ENCODE measurements around the gene CHCHD1.

Gene CHCHD1

DNA sequence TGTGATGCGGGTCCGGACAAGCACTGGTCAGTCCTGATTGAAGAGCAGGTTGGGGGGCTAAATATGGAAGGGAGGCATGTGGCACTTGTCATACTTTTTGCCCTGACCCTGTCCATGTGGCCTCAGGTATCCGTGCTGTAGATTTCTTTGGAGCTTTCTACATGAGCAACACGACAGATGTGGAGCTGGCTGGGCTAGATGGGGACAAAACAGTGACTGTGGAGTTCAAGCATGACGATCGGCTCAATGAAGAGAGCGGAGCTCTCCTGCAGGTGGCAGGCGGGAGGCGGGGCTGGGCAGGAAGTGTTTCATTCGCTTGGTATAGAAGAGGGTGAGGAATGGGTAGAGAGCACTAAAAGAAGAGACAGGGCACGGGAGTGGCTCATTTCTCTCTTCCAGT lies 13.0 kb upstream of the CHCHD1 start:
- TF ChIP-seq, protein P1, sequence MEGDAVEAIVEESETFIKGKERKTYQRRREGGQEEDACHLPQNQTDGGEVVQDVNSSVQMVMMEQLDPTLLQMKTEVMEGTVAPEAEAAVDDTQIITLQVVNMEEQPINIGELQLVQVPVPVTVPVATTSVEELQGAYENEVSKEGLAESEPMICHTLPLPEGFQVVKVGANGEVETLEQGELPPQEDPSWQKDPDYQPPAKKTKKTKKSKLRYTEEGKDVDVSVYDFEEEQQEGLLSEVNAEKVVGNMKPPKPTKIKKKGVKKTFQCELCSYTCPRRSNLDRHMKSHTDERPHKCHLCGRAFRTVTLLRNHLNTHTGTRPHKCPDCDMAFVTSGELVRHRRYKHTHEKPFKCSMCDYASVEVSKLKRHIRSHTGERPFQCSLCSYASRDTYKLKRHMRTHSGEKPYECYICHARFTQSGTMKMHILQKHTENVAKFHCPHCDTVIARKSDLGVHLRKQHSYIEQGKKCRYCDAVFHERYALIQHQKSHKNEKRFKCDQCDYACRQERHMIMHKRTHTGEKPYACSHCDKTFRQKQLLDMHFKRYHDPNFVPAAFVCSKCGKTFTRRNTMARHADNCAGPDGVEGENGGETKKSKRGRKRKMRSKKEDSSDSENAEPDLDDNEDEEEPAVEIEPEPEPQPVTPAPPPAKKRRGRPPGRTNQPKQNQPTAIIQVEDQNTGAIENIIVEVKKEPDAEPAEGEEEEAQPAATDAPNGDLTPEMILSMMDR (IDR thresholded peaks at IDR 0.05; ENCODE audit: insufficient read depth, low read depth, low read length, missing control alignments) = peak; percentile 51
- peak; percentile 53 for DNase-seq (ENCODE audit: low read depth)
- no peak overlapping the region for H3K4me3 ChIP-seq (ENCODE audit: low read depth, low read length)

DNA sequence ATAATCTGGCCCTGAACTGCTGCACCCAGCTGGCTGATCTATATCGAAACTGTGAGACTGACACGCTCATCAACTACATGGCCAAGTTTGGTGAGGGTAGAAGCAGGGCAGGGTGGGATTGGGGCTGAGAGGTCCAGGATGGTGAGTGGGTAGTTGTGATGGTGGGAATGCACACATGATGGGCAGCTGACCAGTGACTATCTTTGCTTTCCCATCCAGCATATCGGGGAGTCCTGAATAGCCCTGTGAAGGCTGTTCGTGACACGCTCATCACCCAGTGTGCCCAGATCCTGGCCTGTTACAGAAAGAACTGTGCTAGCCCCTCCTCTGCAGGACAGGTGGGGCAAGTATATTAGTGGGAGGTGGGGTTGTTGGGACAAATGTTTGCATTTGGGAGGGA lies 12.5 kb upstream of the CHCHD1 start:
- TF ChIP-seq, protein P1 (IDR thresholded peaks at IDR 0.05; ENCODE audit: insufficient read depth, low read depth, low read length, missing control alignments) = no peak
- DNase-seq (ENCODE audit: low read depth) = no peak
- H3K4me3 ChIP-seq (ENCODE audit: low read depth, low read length) = no peak overlapping the region

DNA sequence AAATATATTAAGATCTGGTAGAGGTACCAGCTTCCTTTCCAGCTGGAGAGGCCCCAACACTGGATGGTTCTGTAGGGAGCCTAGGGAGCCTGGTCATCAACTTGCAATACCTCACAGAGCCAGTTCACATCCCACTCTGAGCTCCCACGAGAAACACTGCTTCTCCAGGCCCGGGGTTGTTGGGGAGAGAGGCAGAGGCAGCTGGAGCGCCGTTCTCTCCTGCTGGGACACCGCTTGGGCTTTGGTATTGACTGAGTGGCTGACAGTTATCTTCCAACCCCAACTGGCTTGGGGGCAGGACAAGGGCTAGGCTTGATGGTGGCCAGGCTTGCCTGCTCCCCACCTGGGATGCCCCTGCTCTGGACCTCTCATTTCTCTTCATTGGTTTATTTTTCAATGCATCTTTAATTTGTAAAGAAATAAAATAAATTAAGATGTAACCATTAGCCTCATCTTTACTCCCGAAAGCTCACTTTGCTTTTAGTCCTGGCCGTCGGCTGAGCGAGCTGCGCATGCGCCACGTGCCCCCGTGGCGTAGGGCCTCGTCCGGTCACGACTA lies 10.0 kb upstream of the CHCHD1 start:
- H3K4me3 ChIP-seq (ENCODE audit: low read depth, low read length) = peak overlapping the region; percentile 72
- TF ChIP-seq, protein P1 (IDR thresholded peaks at IDR 0.05; ENCODE audit: insufficient read depth, low read depth, low read length, missing control alignments) = no peak
- DNase-seq (ENCODE audit: low read depth) = peak; percentile 86

DNA sequence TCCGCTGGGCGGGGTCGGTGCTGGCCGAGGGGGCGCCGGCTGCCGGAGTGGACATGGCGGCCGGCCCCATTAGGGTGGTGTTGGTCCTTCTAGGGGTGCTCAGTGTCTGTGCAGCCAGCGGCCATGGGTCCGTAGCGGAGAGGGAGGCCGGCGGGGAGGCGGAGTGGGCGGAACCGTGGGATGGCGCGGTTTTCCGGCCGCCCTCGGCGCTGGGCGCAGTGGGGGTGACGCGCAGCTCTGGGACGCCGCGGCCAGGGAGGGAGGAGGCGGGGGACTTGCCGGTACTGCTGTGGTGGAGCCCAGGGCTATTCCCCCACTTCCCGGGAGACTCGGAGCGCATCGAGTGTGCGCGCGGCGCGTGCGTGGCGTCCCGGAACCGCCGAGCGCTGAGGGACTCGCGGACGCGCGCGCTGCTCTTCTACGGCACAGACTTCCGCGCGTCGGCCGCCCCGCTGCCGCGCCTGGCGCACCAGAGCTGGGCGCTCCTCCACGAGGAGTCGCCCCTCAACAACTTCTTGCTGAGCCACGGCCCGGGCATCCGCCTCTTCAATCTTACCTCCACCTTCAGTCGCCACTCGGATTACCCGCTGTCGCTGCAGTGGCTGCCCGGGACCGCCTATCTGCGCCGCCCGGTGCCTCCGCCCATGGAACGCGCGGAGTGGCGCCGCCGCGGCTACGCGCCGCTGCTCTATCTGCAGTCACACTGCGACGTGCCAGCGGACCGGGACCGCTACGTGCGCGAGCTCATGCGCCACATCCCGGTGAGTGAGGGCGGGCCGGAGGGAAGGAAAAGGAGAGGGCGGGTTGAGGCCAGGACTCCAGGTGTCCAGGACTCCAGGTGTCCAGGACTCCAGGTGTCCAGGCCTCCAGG lies 9.3 kb upstream of the CHCHD1 start:
- H3K4me3 ChIP-seq (ENCODE audit: low read depth, low read length) = peak overlapping the region; percentile 72
- TF ChIP-seq, protein P1 (IDR thresholded peaks at IDR 0.05; ENCODE audit: insufficient read depth, low read depth, low read length, missing control alignments) = no peak
- peak; percentile 89 for DNase-seq (ENCODE audit: low read depth)

DNA sequence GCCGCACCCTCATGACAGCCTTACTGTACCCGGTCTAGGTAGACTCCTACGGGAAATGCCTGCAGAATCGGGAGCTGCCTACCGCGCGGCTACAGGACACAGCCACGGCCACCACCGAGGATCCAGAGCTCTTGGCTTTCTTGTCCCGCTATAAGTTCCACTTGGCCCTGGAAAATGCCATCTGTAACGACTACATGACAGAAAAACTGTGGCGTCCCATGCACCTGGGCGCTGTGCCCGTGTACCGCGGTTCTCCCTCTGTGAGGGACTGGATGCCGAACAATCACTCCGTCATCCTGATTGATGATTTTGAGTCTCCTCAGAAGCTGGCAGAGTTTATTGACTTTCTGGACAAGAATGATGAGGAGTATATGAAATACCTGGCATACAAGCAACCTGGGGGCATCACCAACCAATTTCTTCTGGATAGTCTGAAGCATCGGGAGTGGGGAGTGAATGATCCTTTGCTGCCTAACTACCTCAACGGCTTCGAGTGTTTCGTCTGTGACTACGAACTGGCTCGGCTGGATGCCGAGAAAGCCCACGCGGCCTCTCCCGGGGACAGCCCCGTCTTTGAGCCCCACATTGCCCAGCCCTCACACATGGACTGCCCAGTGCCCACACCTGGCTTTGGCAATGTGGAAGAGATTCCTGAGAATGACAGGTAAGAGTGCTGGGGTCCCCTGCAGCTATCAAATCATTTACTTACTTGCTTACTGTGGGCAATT lies 8.5 kb upstream of the CHCHD1 start:
- no peak for DNase-seq (ENCODE audit: low read depth)
- TF ChIP-seq, protein P1 (IDR thresholded peaks at IDR 0.05; ENCODE audit: insufficient read depth, low read depth, low read length, missing control alignments) = no peak
- peak overlapping the region; percentile 72 for H3K4me3 ChIP-seq (ENCODE audit: low read depth, low read length)

DNA sequence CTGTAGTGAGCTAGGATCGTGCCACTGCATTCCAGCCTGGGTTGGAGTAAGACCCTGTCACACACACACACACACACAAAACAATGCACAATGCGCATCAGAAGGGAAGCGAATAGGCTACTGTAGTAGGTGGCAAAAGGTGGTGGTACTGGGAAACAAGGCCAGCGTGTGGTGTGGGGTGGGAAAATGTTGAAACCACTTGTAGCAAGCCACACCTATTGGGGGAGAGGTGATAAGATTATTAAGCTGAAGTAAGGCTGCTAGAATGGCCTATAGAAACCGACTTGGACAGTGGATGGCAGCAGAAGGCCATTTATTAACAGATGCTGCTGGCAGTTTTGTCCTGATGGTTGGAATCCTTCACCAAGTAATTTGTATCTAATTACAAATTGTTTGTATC lies 7.2 kb upstream of the CHCHD1 start:
- peak overlapping the region; percentile 72 for H3K4me3 ChIP-seq (ENCODE audit: low read depth, low read length)
- TF ChIP-seq, protein P1 (IDR thresholded peaks at IDR 0.05; ENCODE audit: insufficient read depth, low read depth, low read length, missing control alignments) = no peak
- DNase-seq (ENCODE audit: low read depth) = peak; percentile 40

Data from GM12865 (cell line).